Ramos (cell line): ENCODE results near the gene FRRS1.
"Not testable (repeated sequence)": the region's sequence is repeated elsewhere in the genome, so short reads cannot be mapped to it uniquely, and the experiment has no call there.

ENCODE experiments used
- in situ Hi-C: fragments of 300-500 bp; cut with MboI; formaldehyde crosslinking; loops from one replicate; pipeline ENCODE4 v1.14.3; 2022; ENCODE audit warnings: low sequenced_read_pairs; ENCODE audit not compliant: unreplicated experiment

FRRS1 gene, protein sequence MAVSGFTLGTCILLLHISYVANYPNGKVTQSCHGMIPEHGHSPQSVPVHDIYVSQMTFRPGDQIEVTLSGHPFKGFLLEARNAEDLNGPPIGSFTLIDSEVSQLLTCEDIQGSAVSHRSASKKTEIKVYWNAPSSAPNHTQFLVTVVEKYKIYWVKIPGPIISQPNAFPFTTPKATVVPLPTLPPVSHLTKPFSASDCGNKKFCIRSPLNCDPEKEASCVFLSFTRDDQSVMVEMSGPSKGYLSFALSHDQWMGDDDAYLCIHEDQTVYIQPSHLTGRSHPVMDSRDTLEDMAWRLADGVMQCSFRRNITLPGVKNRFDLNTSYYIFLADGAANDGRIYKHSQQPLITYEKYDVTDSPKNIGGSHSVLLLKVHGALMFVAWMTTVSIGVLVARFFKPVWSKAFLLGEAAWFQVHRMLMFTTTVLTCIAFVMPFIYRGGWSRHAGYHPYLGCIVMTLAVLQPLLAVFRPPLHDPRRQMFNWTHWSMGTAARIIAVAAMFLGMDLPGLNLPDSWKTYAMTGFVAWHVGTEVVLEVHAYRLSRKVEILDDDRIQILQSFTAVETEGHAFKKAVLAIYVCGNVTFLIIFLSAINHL

DNA sequence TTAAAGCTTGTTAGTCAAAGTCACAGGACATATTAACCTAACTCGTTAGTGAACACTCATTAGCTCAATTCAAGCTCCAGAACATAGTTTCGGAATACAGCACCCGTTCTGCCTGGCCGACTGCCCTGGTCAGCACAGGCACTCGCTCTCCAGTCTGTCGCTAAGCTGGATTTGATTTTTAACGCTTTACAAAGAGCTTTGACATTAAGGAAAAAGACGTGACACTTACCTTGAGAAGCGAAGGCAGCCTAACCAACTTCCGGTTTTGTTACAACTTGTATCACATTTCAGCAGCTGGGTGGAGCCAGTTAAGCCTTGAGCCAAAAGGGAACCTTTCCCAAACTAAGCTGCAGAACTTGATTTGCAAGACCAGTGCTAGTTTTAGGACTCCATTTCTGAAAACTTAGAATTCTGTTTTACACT lies at the start of gene FRRS1:
Gene FRRS1 (minus strand): TSS at position 258 of the 423 bp plus-strand sequence. CDS start 17,867 bp downstream, outside the sequence.
- in situ Hi-C loops, result no loop called here

DNA sequence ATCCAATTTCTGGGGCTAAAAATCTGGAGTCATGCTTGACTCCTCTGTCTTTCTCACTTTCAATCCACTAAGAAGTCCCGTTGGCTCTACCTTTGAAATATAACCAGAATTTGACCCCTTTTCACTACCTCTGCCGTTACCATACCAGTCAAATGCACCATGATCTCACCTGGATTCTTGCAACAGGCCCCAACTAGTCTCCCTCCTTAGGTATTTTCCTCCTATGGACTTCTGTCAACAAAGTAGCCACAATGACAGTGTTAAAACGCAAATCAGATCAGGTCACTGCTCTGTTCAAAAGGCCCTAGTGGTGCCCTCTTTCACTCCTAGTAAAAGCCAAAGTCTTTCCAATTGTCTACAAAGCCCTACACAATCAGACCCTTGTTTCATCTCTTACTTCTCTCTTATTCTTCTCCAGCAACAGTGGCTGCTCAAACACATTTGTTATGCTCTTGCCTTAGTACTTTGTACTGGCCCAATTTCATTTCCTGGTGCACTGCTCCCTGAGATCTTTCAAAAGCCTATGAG lies 48.0 kb upstream of the FRRS1 start:
- in situ Hi-C loops, result loop anchor here (25.0 kb wide), 1 partner anchor 1048 kb away; no protein-coding TSS in a partner anchor

DNA sequence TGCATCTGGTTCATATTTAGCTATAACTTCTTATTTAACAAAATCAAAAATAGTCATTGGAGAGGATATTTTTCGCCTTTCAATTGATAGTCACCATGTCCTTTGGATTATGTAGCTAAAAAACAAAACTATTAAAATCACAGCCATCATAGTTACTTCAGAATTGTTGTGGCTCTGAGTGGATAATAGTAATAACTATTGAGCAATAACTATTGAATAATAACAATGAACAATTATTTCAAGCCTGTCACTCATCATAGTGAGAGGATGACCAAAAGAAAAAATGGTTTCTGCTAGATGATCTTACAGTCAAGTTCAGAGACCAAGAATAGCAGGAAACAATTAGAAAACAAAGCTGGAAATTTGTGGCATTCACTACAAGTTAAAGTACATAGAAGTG lies 45.3 kb upstream of the FRRS1 start:
- in situ Hi-C loops, result loop anchor here (25.0 kb wide), 1 partner anchor 1051 kb away; no protein-coding TSS in a partner anchor

DNA sequence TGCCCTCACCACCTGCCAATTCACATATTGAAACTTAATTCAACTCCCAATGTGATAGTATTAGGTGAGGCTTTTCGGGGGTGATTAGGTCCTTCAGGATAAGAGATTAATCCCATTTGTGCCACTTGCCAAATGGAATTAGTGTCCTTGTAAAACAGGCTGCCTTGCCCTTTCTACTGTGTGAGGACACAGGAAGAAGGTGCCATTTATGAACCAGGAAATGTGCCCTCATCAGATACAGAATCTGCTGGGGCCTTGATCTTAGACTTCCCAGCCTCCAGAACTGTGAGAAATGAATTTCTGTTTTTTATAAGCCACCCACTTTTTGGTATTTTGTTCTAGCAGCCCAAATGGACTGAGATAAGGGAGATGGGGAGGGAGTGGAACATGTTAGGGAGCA lies 44.6 kb upstream of the FRRS1 start:
- in situ Hi-C loops, result loop anchor here (25.0 kb wide), 1 partner anchor 1051 kb away; no protein-coding TSS in a partner anchor

DNA sequence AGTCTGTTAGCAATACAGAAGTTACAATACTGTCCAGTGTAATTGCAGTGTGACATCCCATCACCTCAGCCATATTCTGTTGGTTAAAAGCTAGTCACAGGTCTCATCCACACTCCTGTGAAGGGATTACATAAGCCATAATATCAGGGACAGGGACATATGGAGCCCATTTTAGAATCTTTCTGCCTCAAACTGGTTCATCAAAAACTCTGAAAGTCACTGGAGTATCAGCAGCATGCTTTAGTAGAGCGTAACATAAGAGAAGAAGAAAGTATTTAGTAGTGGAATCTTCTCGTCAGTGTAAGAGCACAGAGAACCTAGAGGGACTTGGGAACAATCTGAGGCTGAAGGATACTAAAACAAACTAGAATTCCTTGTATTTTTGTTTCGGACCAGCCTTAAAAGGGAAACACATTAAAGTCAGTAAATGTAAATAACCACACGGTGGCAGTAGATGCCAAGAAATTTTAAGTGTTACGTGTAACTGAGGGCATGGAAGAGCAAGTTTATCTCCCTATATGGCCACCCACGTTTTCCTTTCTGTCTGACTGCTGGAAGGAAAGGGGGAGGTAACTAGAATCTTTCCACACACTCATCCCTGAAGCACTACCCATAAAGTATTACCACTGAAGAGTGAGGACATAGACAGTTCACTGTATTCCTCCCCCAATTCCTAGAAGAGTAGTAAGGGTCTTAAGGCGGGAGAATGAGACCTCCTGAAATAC lies 42.1 kb upstream of the FRRS1 start:
- in situ Hi-C loops, result loop anchor here (10.0 to 25.0 kb wide), 2 partner anchors 646 to 1054 kb away; no protein-coding TSS in a partner anchor

DNA sequence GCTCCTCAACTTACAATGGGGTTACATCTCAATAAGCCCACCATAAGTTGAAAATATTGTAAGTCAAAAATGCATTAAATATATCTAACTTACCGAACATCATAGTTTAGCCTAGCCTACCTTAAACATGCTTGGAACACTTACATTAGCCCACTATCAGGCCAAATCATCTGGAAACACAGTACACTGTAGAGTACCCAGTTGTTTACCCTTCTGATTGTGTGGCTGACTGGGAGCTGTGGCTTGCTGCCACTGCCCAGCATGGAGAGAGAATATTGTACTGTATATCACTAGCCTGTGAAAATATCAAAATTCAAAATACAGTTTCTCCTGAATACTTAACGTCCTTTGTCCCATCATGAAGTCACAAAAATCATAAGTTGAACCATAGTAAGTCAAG lies 40.4 kb upstream of the FRRS1 start:
- in situ Hi-C loops, result loop anchor here (10.0 to 25.0 kb wide), 2 partner anchors 648 to 1055 kb away; no protein-coding TSS in a partner anchor

DNA sequence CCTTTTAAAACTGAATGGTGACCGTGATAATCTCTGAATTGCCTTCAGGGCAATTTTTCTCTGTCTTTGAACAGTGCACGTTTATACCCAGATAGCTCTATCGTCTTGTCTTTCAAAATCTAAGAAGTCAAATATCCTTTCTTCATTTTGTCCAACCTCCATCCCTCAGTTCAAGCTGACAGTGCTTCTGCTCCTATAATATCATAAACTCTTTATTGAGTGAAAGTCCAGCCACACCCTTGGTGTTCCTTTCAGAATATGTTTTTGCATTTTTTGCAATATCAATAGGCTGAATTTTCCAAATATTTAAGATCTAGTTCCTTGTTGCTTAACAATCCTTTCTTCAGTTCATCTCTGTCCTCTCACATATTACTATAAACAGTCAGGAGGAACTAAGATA lies 35.1 kb upstream of the FRRS1 start:
- in situ Hi-C loops, result loop anchor here (10.0 to 25.0 kb wide), 2 partner anchors 653 to 1061 kb away; no protein-coding TSS in a partner anchor

DNA sequence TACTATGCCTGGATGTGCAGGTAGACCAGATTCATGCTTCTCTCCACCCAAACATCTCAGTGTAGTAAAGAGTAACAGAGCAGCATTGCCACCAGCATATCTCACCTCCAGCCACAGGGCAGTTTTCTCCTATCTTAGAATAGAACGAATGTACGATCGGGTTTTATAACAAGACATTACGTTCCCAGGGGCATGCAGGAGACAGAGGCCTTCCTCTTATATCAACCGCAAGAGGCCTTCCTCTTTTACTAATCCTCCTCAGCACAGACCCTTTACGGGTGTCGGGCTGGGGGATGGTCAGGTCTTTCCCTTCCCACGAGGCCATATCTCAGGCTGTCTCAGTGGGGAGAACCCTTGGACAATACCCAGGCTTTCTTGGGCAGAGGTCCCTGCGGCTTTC lies 27.4 kb upstream of the FRRS1 start:
- in situ Hi-C loops, result not testable (repeated sequence)

DNA sequence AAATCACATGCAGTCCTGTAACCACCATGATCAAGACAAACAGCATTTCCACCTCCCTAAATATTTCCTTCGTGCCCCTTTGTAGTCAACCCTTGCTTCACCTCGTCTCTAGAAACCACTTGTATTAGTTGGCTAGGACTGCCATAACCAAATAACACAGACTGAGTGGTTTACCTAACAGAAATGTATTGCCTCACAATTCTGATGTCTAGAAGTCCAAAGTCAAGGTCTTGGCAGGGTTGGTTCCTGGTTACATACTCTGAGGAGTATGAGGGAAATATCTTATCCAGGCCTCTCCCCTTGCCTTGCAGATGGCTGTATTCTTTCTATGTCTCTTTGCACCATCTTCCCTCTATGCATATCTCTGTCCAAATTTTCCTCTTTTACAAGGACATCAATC lies 23.3 kb upstream of the FRRS1 start:
- in situ Hi-C loops, result no loop called here

DNA sequence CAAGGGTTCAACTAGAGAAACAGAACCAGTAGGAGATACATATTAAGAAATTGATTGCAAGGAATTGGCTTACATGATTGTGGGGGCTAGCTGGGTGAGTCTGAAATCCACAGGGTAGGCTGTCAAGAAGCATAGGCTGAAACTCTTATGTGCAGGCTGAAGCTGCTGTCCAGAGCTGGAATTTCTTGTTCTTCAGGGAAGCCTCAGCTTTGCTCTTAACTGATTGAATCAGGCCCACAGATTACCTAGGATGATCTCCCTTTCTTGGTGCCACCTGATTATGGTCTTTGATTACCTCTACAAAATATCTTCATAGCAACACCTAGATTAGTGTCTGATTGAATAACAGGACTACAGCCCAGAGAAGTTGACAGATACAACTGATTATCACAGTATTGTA lies 22.5 kb upstream of the FRRS1 start:
- in situ Hi-C loops, result no loop called here

DNA sequence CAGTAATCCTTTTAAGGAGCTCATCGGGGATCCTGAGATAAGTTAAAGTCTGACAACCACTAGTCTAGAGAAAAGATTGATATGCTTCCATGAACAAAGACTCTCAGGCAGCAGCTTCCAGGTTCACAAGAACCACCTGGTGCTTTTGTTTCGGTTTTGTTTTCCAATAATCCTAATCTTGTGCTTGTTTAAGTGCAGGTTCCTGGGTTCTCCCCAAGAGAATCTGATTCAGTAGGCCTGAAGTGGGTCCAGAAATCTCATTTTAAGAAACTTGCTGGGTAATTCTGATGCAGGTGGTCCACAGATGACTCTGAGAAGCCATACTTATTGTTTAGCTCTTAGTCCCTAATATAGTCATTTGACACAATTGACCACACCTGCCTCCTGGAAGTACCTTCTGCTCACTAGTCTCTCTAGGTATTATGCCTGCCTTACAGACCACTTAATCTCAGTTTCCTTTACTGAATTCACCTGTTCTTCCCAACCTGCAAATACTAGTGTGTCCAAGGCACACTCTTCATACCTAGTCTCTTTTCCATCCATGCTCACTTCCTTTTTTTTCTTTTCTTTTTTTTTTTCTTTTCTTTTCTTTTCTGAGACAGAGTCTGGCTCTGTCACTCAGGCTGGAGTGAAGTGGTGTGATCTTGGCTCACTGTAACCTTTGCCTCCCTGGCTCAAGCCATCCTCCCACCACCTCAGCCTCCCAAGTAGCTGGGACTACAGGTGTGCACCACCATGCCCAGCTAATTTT lies 20.5 kb upstream of the FRRS1 start:
- in situ Hi-C loops, result no loop called here

DNA sequence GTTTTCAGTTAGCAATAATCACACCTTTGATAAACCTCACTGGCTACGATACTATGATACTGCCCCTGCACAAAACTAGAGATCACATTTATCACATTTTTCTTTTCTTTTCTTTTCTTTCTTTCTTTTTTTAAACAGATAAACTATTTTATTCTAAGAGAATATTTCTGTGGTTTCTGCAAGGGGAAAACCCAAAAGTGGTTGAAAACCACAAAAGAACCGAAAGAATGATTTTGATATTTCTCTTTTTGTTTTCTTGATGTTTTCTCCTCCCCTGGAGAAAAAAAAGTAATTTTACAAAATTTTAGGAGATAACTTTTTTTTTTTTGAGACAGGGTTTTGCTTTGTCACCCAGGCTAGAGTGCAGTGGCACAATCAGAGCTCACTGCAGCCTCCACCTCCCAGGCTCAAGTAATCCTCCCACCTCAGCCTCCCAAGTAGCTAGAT lies 18.4 kb upstream of the FRRS1 start:
- in situ Hi-C loops, result no loop called here

DNA sequence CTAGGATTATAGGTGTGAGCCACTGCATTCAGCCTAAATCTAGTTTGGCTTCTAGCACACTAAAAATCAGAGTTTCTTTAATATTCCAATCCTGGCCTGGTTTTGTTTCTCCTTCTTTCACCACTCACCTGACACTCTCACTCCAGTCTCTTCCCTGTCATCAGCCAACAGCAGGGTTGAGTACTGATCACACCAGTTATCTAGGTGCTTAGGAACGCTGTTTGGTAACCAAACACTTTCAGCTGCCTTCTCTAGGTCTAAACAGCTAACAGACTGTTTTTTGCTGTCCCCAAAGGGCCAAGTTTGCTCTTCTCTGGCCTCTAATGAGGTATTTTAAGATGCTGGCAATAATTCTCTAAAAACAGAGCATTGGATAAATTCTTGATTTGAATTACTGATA lies 17.7 kb upstream of the FRRS1 start:
- in situ Hi-C loops, result no loop called here

DNA sequence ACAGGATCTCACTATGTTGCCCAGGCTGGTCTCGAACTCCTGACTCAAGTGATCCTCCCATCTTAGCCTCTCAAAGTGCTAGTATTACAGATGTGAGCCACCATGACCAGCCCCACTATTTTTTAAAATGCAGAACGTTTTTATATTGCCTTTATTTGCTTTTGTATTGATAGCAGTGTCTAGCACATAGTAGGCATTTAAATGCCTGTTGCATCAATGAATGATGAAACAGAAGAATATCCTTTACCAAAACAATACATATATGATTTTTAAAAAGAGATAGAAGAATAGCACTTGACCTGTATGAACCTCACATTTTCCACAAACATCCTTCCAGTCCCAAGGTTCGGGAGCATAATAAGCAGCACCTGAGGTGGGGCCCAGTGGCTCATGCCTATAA lies 16.5 kb upstream of the FRRS1 start:
- in situ Hi-C loops, result no loop called here

DNA sequence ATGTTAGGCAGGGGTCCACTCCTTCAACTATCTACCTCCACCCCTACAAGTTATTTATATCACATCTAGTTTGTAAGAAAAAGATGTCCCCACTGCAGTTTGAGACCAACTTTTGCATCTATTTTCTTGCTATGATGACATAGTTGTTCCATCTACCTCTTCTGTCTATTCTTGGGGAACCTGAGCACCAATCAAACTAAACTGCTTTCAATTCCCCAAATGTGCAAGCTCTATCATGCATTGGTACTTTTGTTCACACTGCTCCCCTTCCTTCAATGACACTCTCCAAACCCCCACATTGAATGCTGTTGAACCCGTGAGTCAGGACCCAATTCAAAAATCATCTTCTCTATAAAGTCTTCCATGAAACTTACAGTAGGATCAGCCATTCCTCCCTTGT lies 16.0 kb upstream of the FRRS1 start:
- in situ Hi-C loops, result no loop called here

DNA sequence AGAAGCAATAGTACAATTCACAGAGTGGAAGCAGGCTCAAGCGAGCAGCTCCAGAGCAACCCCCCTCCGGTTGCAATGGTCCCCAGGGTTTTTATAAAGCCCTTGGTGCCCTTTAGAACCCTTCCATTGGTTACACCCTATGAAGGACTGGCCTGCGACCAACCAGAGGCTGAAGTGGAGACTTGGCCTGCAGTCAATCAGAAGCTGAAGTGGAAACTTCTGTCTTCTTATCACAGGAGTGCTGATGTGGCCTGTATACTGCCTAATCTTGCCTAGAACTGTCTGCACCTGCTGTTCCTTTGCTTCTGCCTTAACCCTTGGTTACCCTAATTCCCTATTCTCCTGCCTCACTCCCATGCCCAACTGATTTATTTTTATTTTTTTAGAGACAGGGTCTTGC lies 15.4 kb upstream of the FRRS1 start:
- in situ Hi-C loops, result no loop called here

DNA sequence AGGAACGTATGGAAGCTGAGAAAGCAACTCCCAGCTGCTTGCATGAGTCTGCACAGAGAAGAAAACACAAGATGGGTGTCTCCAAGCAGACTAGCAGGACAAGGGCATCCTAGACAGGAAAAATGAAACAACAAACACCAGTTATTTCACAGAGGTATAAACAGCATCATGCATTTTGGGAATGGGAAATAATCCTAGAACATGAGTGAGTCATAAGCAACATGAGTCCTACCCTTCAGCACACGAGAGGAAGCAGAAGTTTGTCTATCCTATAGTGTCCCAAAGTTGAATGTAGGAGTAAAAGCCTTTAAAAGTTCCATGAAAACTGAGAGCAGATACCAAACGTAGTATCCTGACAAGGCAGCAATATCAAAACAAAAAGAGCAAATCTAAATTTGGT lies 11.3 kb upstream of the FRRS1 start:
- in situ Hi-C loops, result no loop called here

DNA sequence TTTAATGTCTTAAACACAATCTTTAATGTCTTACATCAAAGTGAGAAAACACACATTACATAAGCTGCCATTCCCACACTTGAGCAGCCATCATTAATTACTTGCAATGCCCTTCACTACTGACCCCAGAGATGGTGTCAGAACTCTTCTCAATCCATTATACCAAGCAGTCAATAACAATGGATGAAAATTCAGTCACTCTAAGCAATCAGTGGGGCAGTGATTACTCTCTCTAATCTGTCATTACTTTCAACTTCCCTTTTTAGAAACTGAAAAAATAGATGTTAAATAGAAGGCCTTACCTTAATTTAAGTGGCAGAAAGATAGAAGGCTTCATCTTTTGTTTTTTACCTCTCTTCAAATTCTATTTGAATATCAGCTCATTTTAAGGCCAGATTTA lies 9.7 kb upstream of the FRRS1 start:
- in situ Hi-C loops, result no loop called here

DNA sequence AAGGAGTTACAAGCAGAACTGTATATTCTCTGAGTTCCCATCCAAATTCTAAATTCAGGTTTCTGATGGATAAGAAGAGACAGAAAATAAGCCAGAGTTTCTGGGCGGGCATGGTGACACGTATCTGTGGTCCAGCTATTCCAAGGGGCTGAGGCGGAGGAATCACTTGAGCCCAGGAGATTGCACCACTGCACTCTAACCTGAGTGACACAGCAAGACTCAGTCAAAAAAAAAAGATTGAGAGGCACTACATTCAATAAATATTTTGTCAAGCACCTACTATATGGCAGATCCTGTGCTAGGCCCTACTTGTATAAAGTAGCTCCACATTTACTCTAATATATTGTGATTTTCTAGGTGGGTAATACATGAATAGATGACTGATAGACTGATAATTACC lies 6.4 kb upstream of the FRRS1 start:
- in situ Hi-C loops, result no loop called here

DNA sequence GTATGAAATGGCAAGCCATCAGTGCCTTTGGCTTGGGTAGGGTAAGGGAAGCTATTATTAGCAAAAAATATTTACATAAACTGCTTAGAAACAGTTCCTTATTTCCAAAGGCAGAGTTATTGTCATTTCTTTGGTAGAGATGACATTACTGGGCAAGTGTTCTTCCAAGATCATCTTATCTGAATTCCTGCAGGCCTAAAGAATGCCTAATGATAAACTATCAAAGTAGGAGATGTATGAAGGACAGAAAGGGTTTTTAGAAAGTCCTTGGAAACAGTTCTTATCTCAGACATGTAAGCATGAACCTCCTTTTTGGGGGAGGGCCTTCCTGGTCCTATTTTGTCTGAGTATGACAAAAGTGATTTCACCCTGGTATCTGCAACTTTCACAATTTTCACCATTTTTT lies 5.1 kb upstream of the FRRS1 start:
- in situ Hi-C loops, result no loop called here
